ENCODE data around the gene PRG3. TPM values are rescaled to one million over a fixed set of nuclear protein-coding genes. Genes with fewer than 3 reads are reported as not detected.

Gene PRG3
- total RNA-seq, 1 experiment from 2014 or later, result not detected

GRCh38 chr11:57425565-57426438 lies 44.9 kb upstream of the PRG3 start:
- no peaks in the 10 kb centered on the region for H3K9me3 ChIP-seq (ENCODE audit: control insufficient read depth, low read depth, low read length)
- no peak overlapping the region for H4K5ac ChIP-seq (ENCODE audit: insufficient read length, low read depth, low read length)
- H3K79me2 ChIP-seq (ENCODE audit: insufficient read depth, low read length), result no peaks in the 10 kb centered on the region
- no peak overlapping the region for H2BK5ac ChIP-seq (ENCODE audit: insufficient read length, low read length)
- no peak overlapping the region for H4K91ac ChIP-seq (ENCODE audit: insufficient read length, low read depth, low read length)
- H3K23ac ChIP-seq (ENCODE audit: insufficient read length, low read depth, low read length), result no peak overlapping the region
- no peak overlapping the region for H3K27ac Mint-ChIP-seq
- no CpG with 5 or more reads among the region's 15 CpGs for WGBS (ENCODE audit: extremely low coverage, insufficient read length, low lambda C conversion rate)
- no peak overlapping the region for H4K8ac ChIP-seq (replicated peaks; ENCODE audit: insufficient read length, low read depth, low read length)
- H3K4me1 ChIP-seq (ENCODE audit: insufficient read depth, low read length), result peaks cover 2% of the 10 kb centered on the region; the same call in 1 of the 2 replicates
- no peak overlapping the region for H3T11ph ChIP-seq (ENCODE audit: low read length)
- no peak overlapping the region for H3K14ac ChIP-seq (ENCODE audit: insufficient read depth, low read length)
- H3K27me3 ChIP-seq (ENCODE audit: insufficient read depth, low read length), result peaks cover 3% of the 10 kb centered on the region; the same call in 1 of the 2 replicates
- H3K9me3 Mint-ChIP-seq, result no peaks in the 10 kb centered on the region
- H2BK20ac ChIP-seq (ENCODE audit: low read depth, low read length, poor library complexity, severe bottlenecking), result no peak overlapping the region
- H3K4me3 Mint-ChIP-seq, result peak overlapping the region; percentile 68 to 83
- H3K23me2 ChIP-seq (ENCODE audit: insufficient read length, low read depth, low read length, poor library complexity, severe bottlenecking), result peaks cover 6% of the 10 kb centered on the region
- H4K20me1 ChIP-seq (ENCODE audit: control insufficient read depth, insufficient read depth, insufficient read length), result no peaks in the 10 kb centered on the region
- H3K9ac ChIP-seq (ENCODE audit: extremely low read depth, insufficient read length, low read length), result no peak overlapping the region
- H2AK5ac ChIP-seq (ENCODE audit: insufficient read length, low read length), result no peak overlapping the region
- no peak for DNase-seq
- H2BK15ac ChIP-seq (ENCODE audit: low read depth, low read length), result no peak overlapping the region
- no peak overlapping the region for H2AFZ ChIP-seq (ENCODE audit: low read length)
- peak overlapping the region; percentile 60 for H3K4me2 ChIP-seq (ENCODE audit: insufficient read depth, insufficient read length, low read length)
- H3K27me3 Mint-ChIP-seq (ENCODE audit: low read depth), result peaks cover 43% of the 10 kb centered on the region
- no peak overlapping the region for H2BK120ac ChIP-seq (ENCODE audit: low read depth, low read length, poor library complexity, severe bottlenecking)
- no peak overlapping the region for H3K56ac ChIP-seq (ENCODE audit: insufficient read length, low read depth, low read length)
- H3K18ac ChIP-seq (ENCODE audit: insufficient read length, low read depth, low read length), result no peak overlapping the region
- peaks cover 27 to 34% of the 10 kb centered on the region in 2 experiments for H3K4me1 Mint-ChIP-seq
- H3K36me3 Mint-ChIP-seq (ENCODE audit: insufficient read depth in 1 of 3, low read depth in 3 of 3), result peaks cover 11 to 23% (median 21%) of the 10 kb centered on the region in 3 experiments
- TF ChIP-seq CTCF (conservative IDR thresholded peaks at IDR 0.05), result no peak
- H3K27ac ChIP-seq (ENCODE audit: insufficient read length, low read depth, low read length), result no peak overlapping the region
- no peaks in the 10 kb centered on the region for H3K79me1 ChIP-seq (ENCODE audit: insufficient read depth, low read depth, low read length, poor library complexity, severe bottlenecking)
- no peak overlapping the region for H2BK12ac ChIP-seq (ENCODE audit: insufficient read length, low read depth, low read length)
- H3K4ac ChIP-seq (ENCODE audit: low read depth, low read length), result no peak overlapping the region

All from H9 (cell line).